ENCODE data around the gene RFT1.

The RFT1 gene

GRCh38 chr3:53166206-53166605 lies 36.0 kb upstream of the RFT1 start:
- Histone ChIP-seq H3K27me3 (ENCODE audit: insufficient read depth, poor library complexity, severe bottlenecking) (no peaks in the 10 kb centered on the region), H3K27ac (replicated peaks) (peak overlapping the region; percentile 97), H3K4me3 (replicated peaks; ENCODE audit: insufficient read depth, low read length) (no peak overlapping the region; the same call in 1 of the 2 replicates)
- no peak for DNase-seq (ENCODE audit: low read depth in 1 of 2, low spot score in 1 of 2)
- TF ChIP-seq SPI1 (IDR thresholded peaks at IDR 0.05; ENCODE audit: borderline replicate concordance, low read depth) (no peak), REST (IDR thresholded peaks at IDR 0.05; ENCODE audit: insufficient replicate concordance, low read depth) (no peak), CTCF (IDR thresholded peaks at IDR 0.05; ENCODE audit: insufficient read depth, low read length) (no peak), POLR2AphosphoS5 (IDR thresholded peaks at IDR 0.05; ENCODE audit: low read depth) (no peak), GABPA (IDR thresholded peaks at IDR 0.05; ENCODE audit: low read depth) (no peak)

GRCh38 chr3:53164911-53165310 lies 34.7 kb upstream of the RFT1 start:
- no peaks in the 10 kb centered on the region for H3K27me3 ChIP-seq (ENCODE audit: insufficient read depth, poor library complexity, severe bottlenecking)
- H3K27ac ChIP-seq (replicated peaks): peak overlapping the region; percentile 97
- no peak overlapping the region for H3K4me3 ChIP-seq (replicated peaks; ENCODE audit: insufficient read depth, low read length)
- no peak for DNase-seq (ENCODE audit: low read depth in 1 of 2, low spot score in 1 of 2)
- TF ChIP-seq SPI1 (IDR thresholded peaks at IDR 0.05; ENCODE audit: borderline replicate concordance, low read depth) (no peak), GABPA (IDR thresholded peaks at IDR 0.05; ENCODE audit: low read depth) (no peak)

GRCh38 chr3:53163444-53164387 lies 33.5 kb upstream of the RFT1 start:
- H3K4me3 ChIP-seq (replicated peaks; ENCODE audit: insufficient read depth, low read length): peak overlapping the region; percentile 82
- TF ChIP-seq GABPA (IDR thresholded peaks at IDR 0.05; ENCODE audit: low read depth): no peak
- no peak for TF ChIP-seq SPI1 (IDR thresholded peaks at IDR 0.05; ENCODE audit: borderline replicate concordance, low read depth)
- TF ChIP-seq REST (IDR thresholded peaks at IDR 0.05; ENCODE audit: insufficient replicate concordance, low read depth): no peak
- TF ChIP-seq POLR2AphosphoS5 (IDR thresholded peaks at IDR 0.05; ENCODE audit: low read depth): no peak
- TF ChIP-seq CTCF (IDR thresholded peaks at IDR 0.05; ENCODE audit: insufficient read depth, low read length): no peak
- DNase-seq (ENCODE audit: low read depth in 1 of 2, low spot score in 1 of 2): no peak
- peak overlapping the region; percentile 59 for H3K27ac ChIP-seq (replicated peaks)
- H3K27me3 ChIP-seq (ENCODE audit: insufficient read depth, poor library complexity, severe bottlenecking): no peaks in the 10 kb centered on the region

DNA sequence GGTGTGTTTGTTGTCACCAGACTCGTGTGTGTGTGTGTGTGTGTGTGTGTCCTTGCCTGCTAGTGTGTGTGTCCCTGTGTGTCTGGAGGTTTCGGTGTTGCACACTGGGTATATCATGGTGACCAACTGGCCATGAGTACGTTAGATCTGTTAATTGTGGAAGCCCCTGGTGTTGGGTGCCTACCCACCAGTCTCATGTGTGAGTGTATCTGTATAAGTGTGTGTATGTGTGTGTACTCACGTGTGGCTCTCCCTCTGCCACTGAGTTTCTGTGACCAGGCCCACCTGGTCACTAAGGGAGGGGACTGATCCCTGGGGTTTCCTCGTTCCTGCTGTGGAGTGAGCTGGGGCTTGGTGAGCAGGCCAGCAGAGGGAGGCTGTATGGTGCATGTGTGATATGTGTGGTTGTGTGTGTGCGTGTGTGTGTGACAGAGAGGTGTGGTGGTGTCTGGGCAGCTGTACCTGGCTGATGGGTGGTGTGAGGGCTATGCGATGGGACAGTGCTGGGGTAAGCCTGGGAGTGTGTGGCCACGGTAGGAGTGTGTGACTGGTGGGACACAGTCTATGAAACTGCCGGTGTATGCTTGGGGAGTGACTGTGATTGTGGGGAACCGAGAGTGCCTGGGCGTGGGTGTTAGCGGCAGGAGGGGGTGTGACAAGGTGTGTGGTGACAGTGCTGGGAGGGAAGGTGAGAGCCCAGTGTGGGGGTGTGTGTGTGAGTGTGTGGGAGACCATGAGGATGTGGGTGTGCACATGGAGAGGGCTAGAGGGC lies 32.6 kb upstream of the RFT1 start:
- peak overlapping the region; percentile 82 for H3K4me3 ChIP-seq (replicated peaks; ENCODE audit: insufficient read depth, low read length)
- peak overlapping the region; percentile 59 for H3K27ac ChIP-seq (replicated peaks)
- no peak for DNase-seq (ENCODE audit: low read depth in 1 of 2, low spot score in 1 of 2)
- 0 out of 2 replicates have a peak, but pooled peaks have one; percentile 17 for TF ChIP-seq POLR2AphosphoS5 (IDR thresholded peaks at IDR 0.05; ENCODE audit: low read depth)
- TF ChIP-seq SPI1 (IDR thresholded peaks at IDR 0.05; ENCODE audit: borderline replicate concordance, low read depth): no peak
- no peak for TF ChIP-seq REST (IDR thresholded peaks at IDR 0.05; ENCODE audit: insufficient replicate concordance, low read depth)
- H3K27me3 ChIP-seq (ENCODE audit: insufficient read depth, poor library complexity, severe bottlenecking): no peaks in the 10 kb centered on the region

Data from HL-60 (cell line).